Liver (tissue), 3 donors: Measurements from ENCODE around the gene ASAP2.

ENCODE experiments used
- ATF3 ChIP-seq: IDR thresholded peaks from 2 replicates; pipeline ENCODE4 v1.6.1; 2016; ENCODE audit warnings: antibody characterized with exemption
- CTCF ChIP-seq: fragments of 150-350 bp; IDR thresholded peaks from 2 replicates; pipeline ENCODE4 v1.5.1; 2017; ENCODE audit warnings: improper control_type of control experiment, low read depth, low read length; ENCODE audit not compliant: missing input control
- EGR1 ChIP-seq, 2 donors: IDR thresholded peaks; 2 replicates each; pipeline ENCODE4 v1.6.1; 2016 to 2018; ENCODE audit warnings: antibody characterized with exemption in 2 of 2, low read depth in 2 of 2
- GABPA ChIP-seq, 2 donors: IDR thresholded peaks in 1 of 2; conservative IDR thresholded peaks in 1 of 2; 2 replicates each; pipeline ENCODE4 v1.6.1; 2016; ENCODE audit warnings: antibody characterized with exemption in 2 of 2, mild to moderate bottlenecking in 1 of 2, moderate library complexity in 1 of 2
- HNF4G ChIP-seq: IDR thresholded peaks from 2 replicates; pipeline ENCODE4 v1.6.1; 2016; ENCODE audit warnings: antibody characterized with exemption
- JUND ChIP-seq, 2 donors: IDR thresholded peaks; 2 replicates each; pipeline ENCODE4 v1.6.1; 2016; ENCODE audit warnings: antibody characterized with exemption in 2 of 2
- MAX ChIP-seq: IDR thresholded peaks from 2 replicates; pipeline ENCODE4 v1.6.1; 2016; ENCODE audit warnings: antibody characterized with exemption
- RAD21 ChIP-seq, 2 donors: IDR thresholded peaks; 2 replicates each; pipeline ENCODE4 v1.6.1; 2016; ENCODE audit warnings: antibody characterized with exemption in 2 of 2, mild to moderate bottlenecking in 2 of 2
- REST ChIP-seq: IDR thresholded peaks from 2 replicates; pipeline ENCODE4 v1.6.1; 2016; ENCODE audit warnings: antibody characterized with exemption, mild to moderate bottlenecking
- SP1 ChIP-seq: IDR thresholded peaks from 2 replicates; pipeline ENCODE4 v1.6.1; 2018; ENCODE audit warnings: antibody characterized with exemption, mild to moderate bottlenecking
- TAF1 ChIP-seq: conservative IDR thresholded peaks from 2 replicates; pipeline ENCODE4 v1.6.1; 2016; ENCODE audit warnings: antibody characterized with exemption, mild to moderate bottlenecking
- YY1 ChIP-seq: IDR thresholded peaks from 2 replicates; pipeline ENCODE4 v1.6.1; 2016; ENCODE audit warnings: antibody characterized with exemption, mild to moderate bottlenecking
- donor health status: healthy.
- donor health status: healthy.

- no peak for TF ChIP-seq CTCF
- no peak for TF ChIP-seq REST
- no peak for TF ChIP-seq JUND (IDR thresholded peaks at IDR 0.05)
- TF ChIP-seq YY1, result no peak
- no peak for TF ChIP-seq EGR1 (IDR thresholded peaks at IDR 0.05; ENCODE audit: low read depth in 2 of 2)
- no peak for TF ChIP-seq RAD21 (IDR thresholded peaks at IDR 0.05)
- TF ChIP-seq MAX, result no peak
- TF ChIP-seq ATF3, result no peak
- TF ChIP-seq GABPA (IDR thresholded peaks at IDR 0.05 in 1 of 2, conservative IDR thresholded peaks at IDR 0.05 in 1 of 2), result no peak
- TF ChIP-seq HNF4G, result no peak
- TF ChIP-seq TAF1, result no peak
- no peak for TF ChIP-seq SP1
These were observed 5.5 kb downstream of the ASAP2 start for GRCh38 chr2:9212010-9212635.
